ENCODE results near the gene RNF168. TPM values are rescaled to one million over a fixed set of nuclear protein-coding genes. Genes with fewer than 3 reads are reported as not detected.

The RNF168 gene
- total RNA-seq, 1 experiment from 2014 or later: 18.9 TPM

- Histone ChIP-seq H3K4me3 (ENCODE audit: low read depth, low read length) (peak overlapping the region; percentile 92), H3K9me3 (peaks cover 9% of the 10 kb centered on the region; the same call in 1 of the 2 replicates), H3K27me3 (replicated peaks; ENCODE audit: control insufficient read depth, insufficient read depth, low read length) (no peaks in the 10 kb centered on the region), H3K36me3 (ENCODE audit: control insufficient read depth, insufficient read depth, low read length) (no peaks in the 10 kb centered on the region), H3K4me1 (peaks cover 8% of the 10 kb centered on the region; the same call in 1 of the 2 replicates)
- TF ChIP-seq CTCF (IDR thresholded peaks at IDR 0.05; ENCODE audit: insufficient read depth in 1 of 2, low read depth in 1 of 2, low read length in 1 of 2, severe bottlenecking in 1 of 2, unreplicated experiment in 1 of 2): no peak
- H3K36me3 Mint-ChIP-seq (ENCODE audit: insufficient read depth, unreplicated experiment): peaks cover 44% of the 10 kb centered on the region
- peaks cover 19% of the 10 kb centered on the region for H3K9me3 Mint-ChIP-seq (ENCODE audit: unreplicated experiment)
- BruUV-seq (replicated peaks): no TSS peak
- peak in 1 of 2 experiments; percentile 41 for DNase-seq
- H3K4me3 Mint-ChIP-seq (ENCODE audit: unreplicated experiment): peak overlapping the region; percentile 90
- H3K27me3 Mint-ChIP-seq (ENCODE audit: insufficient read depth, unreplicated experiment): no peaks in the 10 kb centered on the region
- ChIA-PET CTCF (no interaction called here), POLR2A (interaction anchor here (0.6 to 1.0 kb wide), 2 partner anchors 15 to 116 kb away, joined by 3 to 5 read pairs; no protein-coding TSS in a partner anchor)
- peak overlapping the region; percentile 83 for H3K27ac Mint-ChIP-seq (ENCODE audit: unreplicated experiment)
- peaks cover 6% of the 10 kb centered on the region for H3K4me1 Mint-ChIP-seq (ENCODE audit: low read depth, unreplicated experiment)
- intact Hi-C loops (cut with micrococcal nuclease; ENCODE audit: unreplicated experiment): loop anchor here (1.0 kb wide), 2 partner anchors 66 to 215 kb away; partner anchors contain the start of genes FBXO45, PCYT1A and WDR53
Measured at GRCh38 chr3:196502775-196503195, 783 bp downstream of the RNF168 start.

- Histone ChIP-seq H3K27me3 (replicated peaks; ENCODE audit: control insufficient read depth, insufficient read depth, low read length) (no peaks in the 10 kb centered on the region), H3K9me3 (peaks cover 2% of the 10 kb centered on the region; the same call in 1 of the 2 replicates), H3K4me1 (peaks cover 8% of the 10 kb centered on the region; the same call in 1 of the 2 replicates), H3K4me3 (ENCODE audit: low read depth, low read length) (peak overlapping the region; percentile 92), H3K36me3 (ENCODE audit: control insufficient read depth, insufficient read depth, low read length) (no peaks in the 10 kb centered on the region)
- H3K27me3 Mint-ChIP-seq (ENCODE audit: insufficient read depth, unreplicated experiment): no peaks in the 10 kb centered on the region
- H3K9me3 Mint-ChIP-seq (ENCODE audit: unreplicated experiment): peaks cover 13% of the 10 kb centered on the region
- intact Hi-C loops (cut with micrococcal nuclease; ENCODE audit: unreplicated experiment): no loop called here
- peaks cover 6% of the 10 kb centered on the region for H3K4me1 Mint-ChIP-seq (ENCODE audit: low read depth, unreplicated experiment)
- peak overlapping the region; percentile 90 for H3K4me3 Mint-ChIP-seq (ENCODE audit: unreplicated experiment)
- peak overlapping the region; percentile 83 for H3K27ac Mint-ChIP-seq (ENCODE audit: unreplicated experiment)
- no TSS peak for BruUV-seq (replicated peaks)
- TF ChIP-seq CTCF (IDR thresholded peaks at IDR 0.05; ENCODE audit: insufficient read depth in 1 of 2, low read depth in 1 of 2, low read length in 1 of 2, severe bottlenecking in 1 of 2, unreplicated experiment in 1 of 2): no peak
- CTCF ChIA-PET: interaction anchor here (1.0 kb wide), 1 partner anchor 15 kb away, joined by 3 read pairs; no protein-coding TSS in a partner anchor
- POLR2A ChIA-PET: interaction anchor here (0.5 kb wide), 1 partner anchor 137 kb away, joined by 3 read pairs; no protein-coding TSS in a partner anchor
- H3K36me3 Mint-ChIP-seq (ENCODE audit: insufficient read depth, unreplicated experiment): peaks cover 48% of the 10 kb centered on the region
- no peak for DNase-seq
Measured at GRCh38 chr3:196501316-196502044, 2.1 kb downstream of the RNF168 start.

- Histone ChIP-seq H3K36me3 (ENCODE audit: control insufficient read depth, insufficient read depth, low read length) (0 out of 2 replicates have a peak, but pooled peaks cover 1% of the 10 kb centered on the region), H3K4me3 (ENCODE audit: low read depth, low read length) (peak overlapping the region; percentile 46), H3K9me3 (no peaks in the 10 kb centered on the region), H3K4me1 (peaks cover 8% of the 10 kb centered on the region; the same call in 1 of the 2 replicates), H3K27me3 (replicated peaks; ENCODE audit: control insufficient read depth, insufficient read depth, low read length) (no peaks in the 10 kb centered on the region)
- POLR2A ChIA-PET: no interaction called here
- BruUV-seq (replicated peaks): TSS peak; percentile 0
- intact Hi-C loops (cut with micrococcal nuclease; ENCODE audit: unreplicated experiment): no loop called here
- Mint-ChIP-seq H3K27me3 (ENCODE audit: insufficient read depth, unreplicated experiment) (no peaks in the 10 kb centered on the region), H3K4me1 (ENCODE audit: low read depth, unreplicated experiment) (peaks cover 6% of the 10 kb centered on the region), H3K9me3 (ENCODE audit: unreplicated experiment) (no peaks in the 10 kb centered on the region), H3K27ac (ENCODE audit: unreplicated experiment) (peak overlapping the region; percentile 83), H3K36me3 (ENCODE audit: insufficient read depth, unreplicated experiment) (peaks cover 53% of the 10 kb centered on the region), H3K4me3 (ENCODE audit: unreplicated experiment) (peak overlapping the region; percentile 90)
- CTCF ChIA-PET: no interaction called here
- no peak for TF ChIP-seq CTCF (IDR thresholded peaks at IDR 0.05; ENCODE audit: insufficient read depth in 1 of 2, low read depth in 1 of 2, low read length in 1 of 2, severe bottlenecking in 1 of 2, unreplicated experiment in 1 of 2)
- no peak for DNase-seq
Measured at GRCh38 chr3:196499807-196500524, 3.6 kb downstream of the RNF168 start.
